Natural killer cell (primary cell): ENCODE measurements around the gene MGME1. TPM values are rescaled to one million over a fixed set of nuclear protein-coding genes. Genes with fewer than 3 reads are reported as not detected.

Experiments
- ATAC-seq, 3 donors: fragments of 150-1000 bp in 2 of 3; fragments of 200-7000 bp in 1 of 3; cut with Tn5 transposase; 1 replicate in 1 of 3; 2 replicates in 2 of 3; pipeline ENCODE4 v1.10.0; 2021; ENCODE audit warnings: mild to moderate bottlenecking in 2 of 3, moderate library complexity in 2 of 3
- DNase-seq, 2 donors: peaks; one replicate each; pipeline versions ENCODE4 v3.0.0 to v3.0.0-alpha.2; 2013 to 2021; ENCODE audit warnings: mixed read lengths in 1 of 2
- H3K27ac ChIP-seq: one replicate; pipeline ENCODE4 v1.5.1; 2013; ENCODE audit warnings: mild to moderate bottlenecking, low read length
- H3K27me3 ChIP-seq: one replicate; pipeline ENCODE4 v1.6.1; 2013; ENCODE audit warnings: low read length; ENCODE audit not compliant: control insufficient read depth, insufficient read depth
- H3K36me3 ChIP-seq: one replicate; pipeline ENCODE4 v1.6.1; 2013; ENCODE audit warnings: low read length; ENCODE audit not compliant: control insufficient read depth, insufficient read depth
- H3K4me1 ChIP-seq: one replicate; pipeline ENCODE4 v1.6.1; 2013; ENCODE audit warnings: low read length; ENCODE audit not compliant: control insufficient read depth, insufficient read depth
- H3K4me3 ChIP-seq: one replicate; pipeline ENCODE4 v1.5.1; 2013; ENCODE audit warnings: low read length
- H3K9me3 ChIP-seq: one replicate; pipeline ENCODE4 v1.6.1; 2013; ENCODE audit warnings: low read length; ENCODE audit not compliant: control insufficient read depth, insufficient read depth
- H3K27ac Mint-ChIP-seq, 2 donors: one replicate each; pipeline ENCODE4 v1.8.0; 2022; ENCODE audit warnings: mild to moderate bottlenecking in 2 of 2, mixed read lengths in 2 of 2, moderate library complexity in 1 of 2
- H3K27me3 Mint-ChIP-seq, 2 donors: one replicate each; pipeline ENCODE4 v1.8.0; 2022; ENCODE audit warnings: low read depth in 2 of 2, mixed read lengths in 2 of 2
- H3K36me3 Mint-ChIP-seq: one replicate; pipeline ENCODE4 v1.8.0; 2022; ENCODE audit warnings: mixed read lengths
- H3K4me1 Mint-ChIP-seq, 2 donors: one replicate each; pipeline ENCODE4 v1.8.0; 2022; ENCODE audit warnings: mixed read lengths in 2 of 2
- H3K4me3 Mint-ChIP-seq: one replicate; pipeline ENCODE4 v1.8.0; 2022; ENCODE audit warnings: mild to moderate bottlenecking, moderate library complexity, mixed read lengths
- H3K9me3 Mint-ChIP-seq, 2 donors: one replicate each; pipeline ENCODE4 v1.8.0; 2022; ENCODE audit warnings: mixed read lengths in 2 of 2
- WGBS: methylation state at CpG from one replicate; pipeline ENCODE4 v1.1.7; 2013; ENCODE audit warnings: missing lambda C conversion rate; ENCODE audit not compliant: insufficient coverage; 5-methylcytosine and 5-hydroxymethylcytosine counted together
- intact Hi-C: fragments of 100-400 bp; cut with micrococcal nuclease; formaldehyde crosslinking; loops from one replicate; pipeline ENCODE4 v1.14.2; 2022
- total RNA-seq, 4 donors: library from RNA; stranded (reverse); fragments of 120-200 nt in 1 of 4; gene quantifications; one replicate each; pipeline versions ENCODE4 v1.2.3 to v1.2.4, GENCODE V29; 2013 to 2022
- TF ChIP-seq, protein P1 (sequence below): fragments of 200-600 bp; IDR thresholded peaks from one replicate; pipeline ENCODE4 v1.8.0; 2022; ENCODE audit warnings: antibody characterized with exemption

Gene MGME1
- total RNA-seq, 3 donors from 2014 or later (not counting 1 experiment from before 2014, with no cell fraction given): 10.3 to 25.1 (median 13.0) TPM

DNA sequence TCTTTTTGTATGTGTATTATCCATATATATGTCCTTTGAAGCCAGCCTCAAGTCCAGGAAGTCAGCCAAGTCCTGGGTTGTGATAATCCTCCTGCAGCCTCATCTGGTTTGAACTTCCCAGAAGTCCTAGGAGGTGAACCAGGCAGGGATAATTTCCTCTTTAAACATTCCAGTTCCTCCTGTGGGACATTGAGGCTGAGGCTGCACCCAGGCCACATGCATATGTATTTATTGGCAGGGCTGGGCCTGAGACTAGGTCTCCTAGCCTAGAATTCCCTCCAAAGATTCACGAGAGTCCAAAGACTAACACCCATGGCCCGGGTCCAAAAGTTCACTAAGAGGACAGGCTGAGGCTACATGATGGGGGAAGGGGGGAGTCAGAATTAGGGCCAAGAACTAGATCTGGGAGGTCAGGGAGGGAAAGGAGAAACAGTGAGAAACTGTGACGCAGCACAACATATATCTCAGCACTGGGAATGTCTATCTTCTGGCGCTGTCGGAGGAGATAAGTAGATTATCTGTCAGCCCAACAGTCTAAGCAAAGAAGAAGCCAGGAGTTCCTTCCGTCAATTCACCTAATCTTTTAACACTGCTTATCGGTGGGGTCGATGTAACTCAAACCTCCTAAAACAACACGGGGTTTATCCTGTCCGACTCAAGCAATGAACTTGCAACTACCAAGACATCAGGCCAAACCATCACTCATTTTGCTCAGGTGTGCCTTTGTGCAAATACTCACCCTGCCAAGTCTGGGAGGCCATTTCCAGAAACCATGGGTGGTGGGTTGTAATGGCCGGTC is 43.5 kb upstream of the MGME1 start:
- no peaks in the 10 kb centered on the region for H3K4me1 Mint-ChIP-seq
- H3K4me3 ChIP-seq: no peak overlapping the region
- H3K36me3 ChIP-seq: no peaks in the 10 kb centered on the region
- no peak overlapping the region for H3K4me3 Mint-ChIP-seq
- H3K9me3 Mint-ChIP-seq: no peaks in the 10 kb centered on the region
- no peaks in the 10 kb centered on the region for H3K9me3 ChIP-seq
- intact Hi-C loops: no loop called here
- WGBS: 94% methylated on average over 11 of the region's 11 CpGs
- no peaks in the 10 kb centered on the region for H3K27me3 ChIP-seq
- no peak for DNase-seq
- no peak overlapping the region for H3K27ac Mint-ChIP-seq
- no peaks in the 10 kb centered on the region for H3K4me1 ChIP-seq
- TF ChIP-seq, protein P1, sequence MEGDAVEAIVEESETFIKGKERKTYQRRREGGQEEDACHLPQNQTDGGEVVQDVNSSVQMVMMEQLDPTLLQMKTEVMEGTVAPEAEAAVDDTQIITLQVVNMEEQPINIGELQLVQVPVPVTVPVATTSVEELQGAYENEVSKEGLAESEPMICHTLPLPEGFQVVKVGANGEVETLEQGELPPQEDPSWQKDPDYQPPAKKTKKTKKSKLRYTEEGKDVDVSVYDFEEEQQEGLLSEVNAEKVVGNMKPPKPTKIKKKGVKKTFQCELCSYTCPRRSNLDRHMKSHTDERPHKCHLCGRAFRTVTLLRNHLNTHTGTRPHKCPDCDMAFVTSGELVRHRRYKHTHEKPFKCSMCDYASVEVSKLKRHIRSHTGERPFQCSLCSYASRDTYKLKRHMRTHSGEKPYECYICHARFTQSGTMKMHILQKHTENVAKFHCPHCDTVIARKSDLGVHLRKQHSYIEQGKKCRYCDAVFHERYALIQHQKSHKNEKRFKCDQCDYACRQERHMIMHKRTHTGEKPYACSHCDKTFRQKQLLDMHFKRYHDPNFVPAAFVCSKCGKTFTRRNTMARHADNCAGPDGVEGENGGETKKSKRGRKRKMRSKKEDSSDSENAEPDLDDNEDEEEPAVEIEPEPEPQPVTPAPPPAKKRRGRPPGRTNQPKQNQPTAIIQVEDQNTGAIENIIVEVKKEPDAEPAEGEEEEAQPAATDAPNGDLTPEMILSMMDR: no peak
- no peaks in the 10 kb centered on the region for H3K36me3 Mint-ChIP-seq
- H3K27ac ChIP-seq: no peak overlapping the region
- no peak for ATAC-seq
- no peaks in the 10 kb centered on the region for H3K27me3 Mint-ChIP-seq

DNA sequence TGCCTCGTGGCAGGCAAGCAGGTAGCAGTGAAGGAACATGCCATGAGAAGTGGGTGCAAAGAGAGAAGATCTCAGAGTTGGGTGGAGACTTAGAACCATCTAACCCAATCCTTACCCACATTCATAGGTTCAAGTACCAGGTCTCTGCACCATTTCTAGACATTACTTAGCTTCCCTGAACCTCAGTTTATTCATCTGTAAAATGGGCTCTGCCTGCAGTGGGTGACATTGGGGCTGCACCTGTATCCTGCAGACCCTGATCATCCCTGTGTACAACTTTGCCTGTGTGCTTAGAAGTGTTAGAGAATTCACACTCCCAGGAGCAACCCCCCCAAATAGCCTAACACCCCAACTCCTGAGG is 42.9 kb upstream of the MGME1 start:
- TF ChIP-seq, protein P1: no peak
- H3K27me3 Mint-ChIP-seq: no peaks in the 10 kb centered on the region
- no peak for ATAC-seq
- Histone ChIP-seq H3K36me3 (no peaks in the 10 kb centered on the region), H3K9me3 (no peaks in the 10 kb centered on the region), H3K4me3 (no peak overlapping the region), H3K27me3 (no peaks in the 10 kb centered on the region), H3K4me1 (no peaks in the 10 kb centered on the region), H3K27ac (no peak overlapping the region)
- no peak overlapping the region for H3K4me3 Mint-ChIP-seq
- no peaks in the 10 kb centered on the region for H3K36me3 Mint-ChIP-seq
- no peaks in the 10 kb centered on the region for H3K4me1 Mint-ChIP-seq
- no peaks in the 10 kb centered on the region for H3K9me3 Mint-ChIP-seq
- intact Hi-C loops: no loop called here
- DNase-seq: no peak
- no peak overlapping the region for H3K27ac Mint-ChIP-seq
- 80% methylated on average over 1 of the region's 1 CpG for WGBS

DNA sequence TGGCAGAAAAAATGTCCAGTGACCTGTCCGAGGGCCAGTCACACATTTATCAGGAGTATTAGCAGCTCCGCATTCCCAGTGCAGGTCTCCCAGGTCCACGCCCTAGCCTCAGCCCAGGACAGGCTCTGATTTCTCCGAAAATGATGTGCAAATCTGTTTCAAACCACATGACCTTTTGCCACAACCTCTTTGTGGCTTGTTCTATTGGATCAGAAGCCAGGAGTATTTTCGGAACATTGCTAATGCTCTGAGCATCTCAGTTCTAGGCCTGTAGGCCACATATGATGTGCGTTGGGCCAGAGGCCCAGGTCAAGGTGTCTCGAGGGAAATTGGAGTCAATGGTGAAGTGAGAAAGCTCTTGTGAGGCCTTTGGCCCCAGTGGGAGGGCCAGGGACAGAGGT is 40.6 kb upstream of the MGME1 start:
- no peak overlapping the region for H3K27ac ChIP-seq
- ATAC-seq (no peak), DNase-seq (no peak)
- no peaks in the 10 kb centered on the region for H3K36me3 ChIP-seq
- no peaks in the 10 kb centered on the region for H3K4me1 ChIP-seq
- no peaks in the 10 kb centered on the region for H3K36me3 Mint-ChIP-seq
- no peaks in the 10 kb centered on the region for H3K9me3 ChIP-seq
- no peak overlapping the region for H3K4me3 ChIP-seq
- H3K4me1 Mint-ChIP-seq: no peaks in the 10 kb centered on the region
- TF ChIP-seq, protein P1: no peak
- no peak overlapping the region for H3K4me3 Mint-ChIP-seq
- WGBS: 86% methylated on average over 7 of the region's 7 CpGs
- no peaks in the 10 kb centered on the region for H3K27me3 ChIP-seq
- no peaks in the 10 kb centered on the region for H3K9me3 Mint-ChIP-seq
- no peaks in the 10 kb centered on the region for H3K27me3 Mint-ChIP-seq
- intact Hi-C loops: no loop called here
- no peak overlapping the region for H3K27ac Mint-ChIP-seq
